GM21381 (cell line): Measurements from ENCODE around the gene OR52K2.
"Not testable (repeated sequence)": the region's sequence is repeated elsewhere in the genome, so short reads cannot be mapped to it uniquely, and the experiment has no call there.

Experiments used
- ATAC-seq: cut with Tn5 transposase; IDR thresholded peaks from one replicate; pipeline ENCODE4 v1.9.1; 2021; ENCODE audit warnings: mild to moderate bottlenecking, moderate library complexity; ENCODE audit not compliant: unreplicated experiment

Gene OR52K2

DNA sequence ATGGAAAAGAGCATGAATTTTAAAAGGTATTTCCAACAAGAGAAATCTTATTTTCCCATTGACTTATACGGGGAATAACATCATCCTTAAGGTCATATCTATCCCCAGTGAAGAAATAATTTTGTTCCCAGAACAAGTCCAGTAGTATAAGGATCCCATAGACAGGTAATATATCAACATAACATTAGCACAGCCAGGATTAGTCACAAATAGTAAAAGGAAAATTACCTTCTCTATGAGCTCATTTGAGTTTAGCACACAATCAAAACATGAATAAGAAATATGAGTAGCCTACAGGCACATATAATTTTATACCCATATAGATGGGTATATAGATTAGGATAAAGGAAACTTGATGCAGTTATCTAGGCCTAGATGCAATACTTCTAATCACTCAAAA, 30.5 kb downstream of the OR52K2 start:
- no peak for ATAC-seq

DNA sequence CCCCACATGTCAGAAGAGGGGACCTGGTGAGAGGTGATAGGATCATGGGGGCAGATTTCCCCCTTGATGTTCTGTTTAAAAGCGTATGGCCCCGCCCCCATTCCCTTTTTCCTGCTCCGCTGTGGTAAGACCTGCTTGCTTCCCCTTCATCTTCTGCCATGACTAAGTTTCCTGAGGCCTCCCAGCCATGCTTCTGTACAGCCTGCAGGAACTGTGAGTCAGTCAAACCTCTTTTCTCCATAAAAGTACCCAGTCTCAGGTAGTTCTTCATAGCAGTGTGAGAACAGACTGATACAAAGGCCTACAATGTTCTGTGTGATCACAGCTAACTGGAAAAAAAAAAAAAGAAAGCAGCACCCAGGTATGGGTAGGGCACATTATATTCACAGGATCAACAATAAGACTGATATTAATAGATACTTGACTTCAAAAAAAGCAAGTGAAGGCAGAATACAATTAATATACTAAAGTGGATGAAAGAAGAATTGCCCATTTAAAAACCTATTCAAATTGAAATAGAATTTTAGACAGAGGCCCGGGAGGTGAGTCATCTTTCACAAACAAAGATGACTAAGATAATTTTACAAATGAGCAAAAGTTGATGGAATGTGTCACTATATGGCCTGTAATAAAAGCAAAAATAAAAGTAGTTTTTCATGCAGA, 31.6 kb downstream of the OR52K2 start:
- no peak for ATAC-seq

- ATAC-seq = no peak
These were observed 32.1 kb downstream of the OR52K2 start for GRCh38 chr11:4481240-4481582.

GRCh38 chr11:4482445-4482844, 33.4 kb downstream of the OR52K2 start, which contains the start of gene OR52K1:
TSS of gene OR52K1 (plus strand) at chr11:4482646. CDS start at chr11:4488901, 6,255 bp downstream.
- no peak for ATAC-seq

- ATAC-seq = no peak
These were observed 35.2 kb downstream of the OR52K2 start for GRCh38 chr11:4484310-4484709.

DNA sequence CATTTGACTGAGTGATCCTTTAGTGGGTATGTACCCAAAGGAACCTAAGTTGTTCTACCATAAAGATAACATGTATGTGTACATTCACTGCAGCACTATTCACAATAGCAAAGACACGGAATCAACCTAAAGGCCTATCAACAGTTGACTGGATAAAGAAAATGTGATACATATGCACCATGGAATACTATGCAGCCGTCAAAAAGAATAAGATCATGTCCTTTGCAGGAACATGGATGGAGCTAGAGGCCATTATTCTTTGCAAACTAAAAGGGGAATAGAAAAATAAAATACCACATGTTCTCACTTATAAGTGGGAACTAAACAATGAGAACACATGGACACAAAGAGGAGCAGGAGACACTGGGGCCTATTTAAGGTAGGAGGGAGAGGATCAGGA, 42.3 kb downstream of the OR52K2 start:
- not testable (repeated sequence) for ATAC-seq

DNA sequence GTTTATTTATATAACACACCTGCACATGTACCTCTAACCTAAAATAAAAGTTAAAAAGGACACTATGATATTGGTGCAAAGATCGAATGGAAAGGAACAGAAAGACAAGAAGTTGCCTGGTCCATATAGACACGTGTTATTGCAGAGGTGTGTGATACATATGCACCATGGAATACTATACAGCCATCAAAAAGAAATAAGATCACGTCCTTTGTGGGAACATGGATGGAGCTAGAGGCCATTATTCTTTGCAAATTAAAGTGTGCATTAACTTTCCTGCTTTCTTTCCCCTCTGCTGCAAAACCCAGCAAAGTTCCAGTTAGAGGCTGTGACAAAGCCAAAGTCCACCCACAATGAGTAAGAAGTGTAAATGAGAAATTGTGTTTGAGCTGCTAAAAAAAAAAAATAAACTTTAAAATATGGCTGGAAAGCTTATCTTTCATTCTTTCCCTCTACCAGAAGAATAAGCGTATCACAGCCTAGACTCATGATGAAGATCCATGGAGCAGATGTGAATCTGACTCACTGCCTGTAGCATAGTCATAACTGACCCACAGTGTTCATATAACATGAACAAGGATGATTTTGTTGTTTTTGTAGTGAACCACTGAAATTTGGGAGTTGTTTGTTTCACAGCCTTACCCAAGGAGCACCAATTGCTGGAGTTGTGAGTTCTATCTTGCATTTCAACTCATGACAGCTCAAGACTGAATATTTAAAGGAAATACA, 42.9 kb downstream of the OR52K2 start:
- ATAC-seq = no peak

DNA sequence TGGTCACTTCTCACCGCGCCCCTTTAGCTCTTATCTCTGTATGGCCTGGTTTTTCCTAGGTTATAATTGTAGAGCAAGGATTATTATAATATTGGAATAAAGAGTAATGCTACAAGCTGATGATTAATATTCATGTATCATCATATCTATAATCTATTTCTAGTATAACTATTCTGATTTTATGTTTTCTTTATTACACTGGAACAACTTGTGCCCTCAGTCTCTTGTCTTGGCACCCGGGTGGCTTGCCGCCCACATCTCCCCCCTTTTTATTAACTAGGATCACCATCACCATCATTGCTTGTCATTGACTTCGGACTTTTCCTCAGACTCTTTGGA, 44.4 kb downstream of the OR52K2 start:
- ATAC-seq = no peak

DNA sequence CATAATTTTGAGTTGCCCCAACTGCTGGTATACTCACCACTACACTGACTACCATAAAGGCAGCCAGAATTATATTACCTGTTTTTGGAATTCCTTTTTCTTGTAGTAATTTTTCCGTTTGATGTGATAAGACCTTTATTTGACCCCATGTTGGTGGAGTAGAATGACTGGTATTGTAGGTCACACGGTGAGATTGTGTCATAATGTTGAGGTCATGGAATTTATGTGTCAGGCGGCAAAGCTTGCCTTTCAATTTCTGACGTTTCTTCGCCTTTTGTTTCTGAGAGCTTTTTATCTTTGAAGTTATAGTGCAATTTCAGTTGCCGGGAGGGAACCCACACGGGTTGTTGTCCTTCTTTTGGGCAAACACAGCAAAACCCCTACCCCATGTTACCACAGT, 46.4 kb downstream of the OR52K2 start:
- no peak for ATAC-seq

GRCh38 chr11:4495986-4496385, 46.9 kb downstream of the OR52K2 start:
- no peak for ATAC-seq

DNA sequence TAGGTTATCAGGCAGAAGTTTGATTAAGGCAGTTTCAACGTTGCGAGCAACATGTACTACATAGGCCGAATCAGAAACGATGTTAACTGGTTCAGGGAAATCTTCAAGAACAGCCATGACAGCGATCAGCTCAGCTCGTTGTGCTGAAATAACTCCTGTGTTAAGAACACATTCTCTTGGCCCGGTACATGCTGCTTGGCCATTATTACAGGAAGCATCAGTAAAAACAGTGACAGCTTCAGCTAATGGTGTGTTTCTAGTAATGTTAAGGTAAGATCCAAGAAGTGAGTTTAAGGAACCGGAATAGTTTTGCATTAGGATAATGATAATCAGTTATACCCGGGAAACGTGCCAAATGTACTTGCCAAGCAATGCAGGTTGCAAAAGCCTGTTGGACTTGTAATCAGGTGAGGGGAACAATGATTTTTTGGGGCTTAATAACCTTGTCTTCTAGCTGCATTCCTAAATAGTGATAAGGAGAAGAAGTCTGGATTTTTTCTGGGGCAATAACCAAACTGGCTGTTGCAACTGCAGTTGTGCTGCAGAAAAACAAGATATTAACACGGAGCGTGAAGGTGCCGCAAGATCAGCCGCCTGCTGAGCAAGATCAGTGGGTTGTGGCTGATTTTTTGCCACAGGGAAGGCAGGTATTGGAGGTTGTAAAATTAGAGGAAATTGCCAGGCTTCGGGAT, 47.6 kb downstream of the OR52K2 start:
- no peak for ATAC-seq
